K562 (cell line): ENCODE data around the gene IL10. TPM values are rescaled to one million over a fixed set of nuclear protein-coding genes. Genes with fewer than 3 reads are reported as not detected.
A peak's percentile ranks its signal among the peaks of the same experiment; 100 is the strongest.

Experiments
- ATF1 ChIP-seq, 2 experiments: fragments of 450-650 bp in 1 of 2; IDR thresholded peaks; 2 replicates each; pipeline ENCODE4 v1.6.1; 2016; ENCODE audit warnings: missing compliant biosample characterization in 1 of 2, missing genetic modification characterization in 1 of 2
- CLOCK ChIP-seq: fragments of 250-450 bp; sonication (Bioruptor Pico); IDR thresholded peaks from 2 replicates; pipeline ENCODE4 v1.4.0; 2020; ENCODE audit warnings: mild to moderate bottlenecking, moderate library complexity, borderline replicate concordance
- CREB1 ChIP-seq, 2 experiments: sonication (generic) in 1 of 2; formaldehyde crosslinking in 1 of 2; IDR thresholded peaks; 2 replicates each; pipeline versions ENCODE4 v1.6.1 to v1.8.0; 2012 to 2022; ENCODE audit warnings: inconsistent platforms in 1 of 2, mild to moderate bottlenecking in 1 of 2, missing genetic modification reagents in 1 of 2, moderate library complexity in 1 of 2
- CREBBP ChIP-seq: IDR thresholded peaks from one replicate; pipeline ENCODE4 v1.6.1; 2012; ENCODE audit warnings: low read depth, mild to moderate bottlenecking, control low read depth, inconsistent platforms, low read length
- DEAF1 ChIP-seq: fragments of 450-650 bp; formaldehyde crosslinking; IDR thresholded peaks from 2 replicates; pipeline ENCODE4 v1.4.0; 2020; ENCODE audit warnings: mild to moderate bottlenecking, moderate library complexity
- EGR1 ChIP-seq: fragments of 450-650 bp; conservative IDR thresholded peaks from 2 replicates; pipeline ENCODE4 v1.6.1; 2017; ENCODE audit warnings: mild to moderate bottlenecking
- HNRNPH1 ChIP-seq: fragments of 200-400 bp; formaldehyde crosslinking; optimal IDR thresholded peaks from 2 replicates; pipeline ENCODE3; 2017; ENCODE audit warnings: low read depth, mild to moderate bottlenecking, low read length, moderate library complexity
- MCM3 ChIP-seq: fragments of 450-650 bp; IDR thresholded peaks from 2 replicates; pipeline ENCODE4 v1.6.1; 2016
- MED1 ChIP-seq: sonication (generic); formaldehyde crosslinking; IDR thresholded peaks from 2 replicates; pipeline ENCODE4 v1.8.1; 2023; ENCODE audit warnings: missing genetic modification reagents, borderline replicate concordance
- RAD51 ChIP-seq: fragments of 450-650 bp; IDR thresholded peaks from 2 replicates; pipeline ENCODE4 v1.7.1; 2016; ENCODE audit warnings: low read depth, mild to moderate bottlenecking, borderline replicate concordance
- RBM25 ChIP-seq: fragments of 200-400 bp; formaldehyde crosslinking; IDR thresholded peaks from 2 replicates; pipeline ENCODE4 v1.6.1; 2018; ENCODE audit warnings: low read length, low read depth, moderate library complexity; ENCODE audit not compliant: severe bottlenecking
- RBM39 ChIP-seq: fragments of 200-400 bp; formaldehyde crosslinking; optimal IDR thresholded peaks from 2 replicates; pipeline ENCODE3; 2018; ENCODE audit warnings: low read depth, low read length
- SMAD1 ChIP-seq: fragments of 150-350 bp; IDR thresholded peaks from 2 replicates; pipeline ENCODE4 v1.6.1; 2014; ENCODE audit warnings: low read length, low read depth; ENCODE audit not compliant: partially characterized antibody
- SPI1 ChIP-seq: IDR thresholded peaks from 2 replicates; pipeline ENCODE4 v1.6.1; 2011; ENCODE audit warnings: low read depth, low read length, control low read depth, borderline replicate concordance
- TARDBP ChIP-seq: fragments of 450-650 bp; IDR thresholded peaks from 2 replicates; pipeline ENCODE4 v1.6.1; 2016
- USF2 ChIP-seq: sonication (generic); formaldehyde crosslinking; IDR thresholded peaks from 2 replicates; pipeline ENCODE4 v1.5.0; 2020; ENCODE audit warnings: missing genetic modification reagents
- ZBED1 ChIP-seq: IDR thresholded peaks from 2 replicates; pipeline ENCODE4 v1.6.1; 2014
- ZBTB17 ChIP-seq: fragments of 450-650 bp; formaldehyde crosslinking; IDR thresholded peaks from 2 replicates; pipeline ENCODE4 v1.4.0; 2020; ENCODE audit warnings: mild to moderate bottlenecking
- ZBTB34 ChIP-seq: fragments of 250-450 bp; sonication (Bioruptor Pico); IDR thresholded peaks from 2 replicates; pipeline ENCODE4 v1.8.0; 2021; ENCODE audit warnings: mild to moderate bottlenecking, moderate library complexity
- ZNF121 ChIP-seq: sonication (generic); formaldehyde crosslinking; conservative IDR thresholded peaks from 2 replicates; pipeline ENCODE4 v1.8.0; 2022; ENCODE audit warnings: missing genetic modification reagents
- ZNF133 ChIP-seq: fragments of 250-450 bp; sonication (Bioruptor Pico); IDR thresholded peaks from 2 replicates; pipeline ENCODE4 v1.4.0; 2020; ENCODE audit warnings: mild to moderate bottlenecking
- ZNF212 ChIP-seq: fragments of 450-650 bp; formaldehyde crosslinking; IDR thresholded peaks from 2 replicates; pipeline ENCODE4 v1.4.0; 2020; ENCODE audit warnings: mild to moderate bottlenecking
- ZNF766 ChIP-seq: fragments of 200-800 bp; sonication (Bioruptor generic); conservative IDR thresholded peaks from 2 replicates; pipeline ENCODE4 v1.6.1; 2016; ENCODE audit warnings: missing genetic modification characterization, missing compliant biosample characterization
- polyA plus RNA-seq, 8 experiments: library from polyadenylated mRNA; depleted of rRNA in 4 of 8; stranded (reverse) in 5 of 8; unstranded in 3 of 8; fragments of >200 nt; fragmentation: Nextera tagmentation in 2 of 8; fragmentation: Illumina TruSeq in 1 of 8; extraction: Ambion mirVana in 2 of 8; extraction: Trizol in 1 of 8; gene quantifications; 2 replicates each; pipeline versions ENCODE4 v1.2.1 to v1.2.3, GENCODE V29; 2011 to 2014; ENCODE audit warnings: inconsistent platforms in 1 of 8, missing spikeins in 1 of 8
- total RNA-seq, 7 experiments: library from RNA; depleted of rRNA in 6 of 7; stranded (reverse); fragments of >200 nt in 6 of 7; fragmentation: Illumina TruSeq in 2 of 7; extraction: Trizol in 2 of 7; gene quantifications; 2 replicates each; pipeline versions ENCODE4 v1.2.1 to v1.2.3, GENCODE V29; 2011 to 2021; ENCODE audit warnings: low replicate concordance in 1 of 7

IL10 gene
- total and polyA plus RNA-seq, 9 of the 15 experiments (the other 6 are each of a cell fraction or from before 2014, with no cell fraction given): 0.29 TPM; not detected in 8

- peak; percentile 46; the same call in 1 of the 2 replicates for TF ChIP-seq SPI1
- TF ChIP-seq ATF1 (CRISPR knock-in tag; IDR thresholded peaks at IDR 0.05): no peak
- no peak for TF ChIP-seq ATF1 (tag; IDR thresholded peaks at IDR 0.05)
- TF ChIP-seq HNRNPH1: no peak
- TF ChIP-seq ZBTB17 (CRISPR knock-in tag): peak; percentile 98
- TF ChIP-seq RBM39: no peak
- TF ChIP-seq CREB1 (IDR thresholded peaks at IDR 0.05): no peak
- TF ChIP-seq CREB1 (CRISPR knock-in tag; IDR thresholded peaks at IDR 0.05): no peak
- no peak for TF ChIP-seq CLOCK (CRISPR knock-in tag)
- no peak for TF ChIP-seq ZNF212
- TF ChIP-seq RBM25: no peak
- 0 out of 2 replicates have a peak, but pooled peaks have one; percentile 10 for TF ChIP-seq DEAF1 (CRISPR knock-in tag)
- TF ChIP-seq ZBTB34 (CRISPR knock-in tag): no peak
- TF ChIP-seq CREBBP: no peak
- no peak for TF ChIP-seq ZBED1
- 0 out of 2 replicates have a peak, but pooled peaks have one; percentile 29 for TF ChIP-seq RAD51
- peak; percentile 92 for TF ChIP-seq ZNF121 (CRISPR knock-in tag)
- TF ChIP-seq SMAD1: no peak
- 0 out of 2 replicates have a peak, but pooled peaks have one; percentile 32 for TF ChIP-seq ZNF133 (CRISPR knock-in tag)
- TF ChIP-seq ZNF766 (CRISPR knock-in tag): no peak
- no peak for TF ChIP-seq TARDBP
- no peak for TF ChIP-seq MED1
- TF ChIP-seq USF2 (CRISPR knock-in tag): peak; percentile 46
- no peak for TF ChIP-seq MCM3
- TF ChIP-seq EGR1: no peak
These were observed 25.5 kb upstream of the IL10 start (continued) for GRCh38 chr1:206797534-206798383.
